ENCODE data around the gene ADAM10. TPM values are rescaled to one million over a fixed set of nuclear protein-coding genes. Genes with fewer than 3 reads are reported as not detected.

ADAM10 gene
- total RNA-seq, 1 experiment from 2014 or later, result 133 TPM

DNA sequence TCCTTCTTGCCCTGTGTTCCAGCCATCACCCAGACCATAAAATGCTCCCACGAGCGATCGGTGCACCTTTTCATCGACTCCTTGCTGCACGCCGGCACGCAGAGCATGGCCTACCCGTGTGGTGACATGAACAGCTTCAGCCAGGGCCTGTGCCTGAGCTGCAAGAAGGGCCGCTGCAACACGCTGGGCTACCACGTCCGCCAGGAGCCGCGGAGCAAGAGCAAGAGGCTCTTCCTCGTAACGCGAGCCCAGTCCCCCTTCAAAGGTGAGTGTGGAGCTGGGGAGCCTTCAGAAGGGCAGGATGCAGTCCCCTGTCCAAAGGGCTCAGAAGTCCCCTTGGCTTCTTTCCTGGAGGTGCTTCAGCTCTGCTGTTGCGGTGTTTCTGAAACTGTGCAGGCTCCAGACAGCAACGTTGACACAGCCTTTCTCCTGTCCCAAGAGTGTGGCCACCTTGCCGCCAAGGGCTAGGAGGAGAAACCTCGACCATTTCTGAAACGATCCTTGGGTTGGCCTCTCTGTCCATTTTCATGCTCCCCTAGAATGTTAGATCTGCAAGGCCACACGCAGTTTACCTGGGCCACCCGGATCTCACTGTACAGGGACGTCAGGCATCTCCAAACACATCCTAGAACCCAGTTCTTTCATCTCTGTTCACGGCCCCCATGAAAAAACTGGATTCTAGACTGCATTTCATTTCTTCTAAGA, 201.0 kb downstream of the ADAM10 start:
- no peak for TF ChIP-seq USF1 (CRISPR knock-in tag; IDR thresholded peaks at IDR 0.05)
- TF ChIP-seq ELF4 (CRISPR knock-in tag; IDR thresholded peaks at IDR 0.05; ENCODE audit: low read depth), result no peak
- TF ChIP-seq AR (CRISPR knock-in tag; IDR thresholded peaks at IDR 0.05), result no peak
- TF ChIP-seq CREB1 (CRISPR knock-in tag; IDR thresholded peaks at IDR 0.05), result no peak
- TF ChIP-seq, protein P1, sequence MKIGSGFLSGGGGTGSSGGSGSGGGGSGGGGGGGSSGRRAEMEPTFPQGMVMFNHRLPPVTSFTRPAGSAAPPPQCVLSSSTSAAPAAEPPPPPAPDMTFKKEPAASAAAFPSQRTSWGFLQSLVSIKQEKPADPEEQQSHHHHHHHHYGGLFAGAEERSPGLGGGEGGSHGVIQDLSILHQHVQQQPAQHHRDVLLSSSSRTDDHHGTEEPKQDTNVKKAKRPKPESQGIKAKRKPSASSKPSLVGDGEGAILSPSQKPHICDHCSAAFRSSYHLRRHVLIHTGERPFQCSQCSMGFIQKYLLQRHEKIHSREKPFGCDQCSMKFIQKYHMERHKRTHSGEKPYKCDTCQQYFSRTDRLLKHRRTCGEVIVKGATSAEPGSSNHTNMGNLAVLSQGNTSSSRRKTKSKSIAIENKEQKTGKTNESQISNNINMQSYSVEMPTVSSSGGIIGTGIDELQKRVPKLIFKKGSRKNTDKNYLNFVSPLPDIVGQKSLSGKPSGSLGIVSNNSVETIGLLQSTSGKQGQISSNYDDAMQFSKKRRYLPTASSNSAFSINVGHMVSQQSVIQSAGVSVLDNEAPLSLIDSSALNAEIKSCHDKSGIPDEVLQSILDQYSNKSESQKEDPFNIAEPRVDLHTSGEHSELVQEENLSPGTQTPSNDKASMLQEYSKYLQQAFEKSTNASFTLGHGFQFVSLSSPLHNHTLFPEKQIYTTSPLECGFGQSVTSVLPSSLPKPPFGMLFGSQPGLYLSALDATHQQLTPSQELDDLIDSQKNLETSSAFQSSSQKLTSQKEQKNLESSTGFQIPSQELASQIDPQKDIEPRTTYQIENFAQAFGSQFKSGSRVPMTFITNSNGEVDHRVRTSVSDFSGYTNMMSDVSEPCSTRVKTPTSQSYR (CRISPR knock-in tag; IDR thresholded peaks at IDR 0.05), result no peak
- TF ChIP-seq ZNF416 (CRISPR knock-in tag; IDR thresholded peaks at IDR 0.05), result no peak
- H3K4me1 Mint-ChIP-seq, result peaks cover 12% of the 10 kb centered on the region
- no peak overlapping the region for H3K4me3 Mint-ChIP-seq
- H3K27me3 Mint-ChIP-seq (ENCODE audit: low read depth), result no peaks in the 10 kb centered on the region
- no peak for ATAC-seq
- H3K27ac Mint-ChIP-seq, result no peak overlapping the region
- CTCF ChIA-PET, result interaction anchor here (1.3 kb wide), 1 partner anchor 321 kb away, joined by 4 read pairs; no protein-coding TSS in a partner anchor
- H3K9me3 Mint-ChIP-seq, result no peaks in the 10 kb centered on the region
- no peaks in the 10 kb centered on the region for H3K36me3 Mint-ChIP-seq
- POLR2A ChIA-PET, result no interaction called here
- no peak for DNase-seq (ENCODE audit: low spot score)

DNA sequence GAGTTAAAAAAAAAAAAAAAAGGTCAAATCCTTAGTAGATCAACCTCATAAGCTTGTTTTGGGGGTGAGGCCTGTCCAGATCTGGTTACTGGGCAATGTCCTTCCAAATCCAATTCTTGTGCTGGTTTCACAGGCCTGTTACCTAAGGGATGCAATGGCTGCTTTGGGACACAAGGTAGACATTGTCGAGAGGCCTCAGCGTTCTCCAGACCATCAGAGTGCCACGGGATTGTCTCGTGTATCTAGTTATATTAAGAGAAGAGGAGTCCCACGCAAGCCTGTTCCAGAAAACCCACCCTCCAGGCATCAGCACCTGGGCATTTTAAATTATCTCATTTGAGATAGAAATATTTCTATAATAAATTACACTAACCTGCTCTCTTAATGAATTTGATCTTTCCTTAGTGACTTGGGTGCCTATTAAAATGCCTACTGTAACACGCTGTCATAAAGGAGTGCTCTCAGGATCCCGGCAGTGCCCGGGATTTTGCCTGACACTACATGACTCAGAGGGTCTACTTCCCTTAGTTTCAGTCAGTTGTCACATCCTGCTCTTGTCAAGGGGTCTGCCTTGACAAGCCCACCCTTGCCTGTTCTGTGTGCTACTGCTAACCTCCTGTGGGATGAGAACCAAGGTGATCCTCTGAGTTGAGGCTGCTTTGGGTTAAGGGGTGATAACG, 201.7 kb downstream of the ADAM10 start:
- ATAC-seq (no peak), DNase-seq (ENCODE audit: low spot score) (no peak)
- Mint-ChIP-seq H3K36me3 (no peaks in the 10 kb centered on the region), H3K9me3 (no peaks in the 10 kb centered on the region), H3K27me3 (ENCODE audit: low read depth) (no peaks in the 10 kb centered on the region), H3K4me1 (peaks cover 11% of the 10 kb centered on the region), H3K4me3 (no peak overlapping the region), H3K27ac (no peak overlapping the region)
- CTCF ChIA-PET, result no interaction called here
- POLR2A ChIA-PET, result no interaction called here
- TF ChIP-seq TEAD1 (CRISPR knock-in tag; IDR thresholded peaks at IDR 0.05) (no peak), RORB (CRISPR knock-in tag; IDR thresholded peaks at IDR 0.05) (no peak), FOXP1 (CRISPR knock-in tag; IDR thresholded peaks at IDR 0.05; ENCODE audit: borderline replicate concordance) (no peak), ZNF138 (CRISPR knock-in tag; conservative IDR thresholded peaks at IDR 0.05) (no peak), ZNF396 (CRISPR knock-in tag; IDR thresholded peaks at IDR 0.05; ENCODE audit: borderline replicate concordance) (no peak), USF2 (CRISPR knock-in tag; IDR thresholded peaks at IDR 0.05) (no peak), OVOL2 (CRISPR knock-in tag; IDR thresholded peaks at IDR 0.05; ENCODE audit: borderline replicate concordance) (no peak), USF1 (CRISPR knock-in tag; IDR thresholded peaks at IDR 0.05) (no peak), ESRRA (CRISPR knock-in tag; IDR thresholded peaks at IDR 0.05; ENCODE audit: borderline replicate concordance) (no peak)
- TF ChIP-seq, protein P1 (CRISPR knock-in tag; IDR thresholded peaks at IDR 0.05), result no peak
